ENCODE results near the gene OR9Q2. TPM values are rescaled to one million over a fixed set of nuclear protein-coding genes. Genes with fewer than 3 reads are reported as not detected.

The OR9Q2 gene
- total RNA-seq, 1 experiment from 2014 or later = not detected

DNA sequence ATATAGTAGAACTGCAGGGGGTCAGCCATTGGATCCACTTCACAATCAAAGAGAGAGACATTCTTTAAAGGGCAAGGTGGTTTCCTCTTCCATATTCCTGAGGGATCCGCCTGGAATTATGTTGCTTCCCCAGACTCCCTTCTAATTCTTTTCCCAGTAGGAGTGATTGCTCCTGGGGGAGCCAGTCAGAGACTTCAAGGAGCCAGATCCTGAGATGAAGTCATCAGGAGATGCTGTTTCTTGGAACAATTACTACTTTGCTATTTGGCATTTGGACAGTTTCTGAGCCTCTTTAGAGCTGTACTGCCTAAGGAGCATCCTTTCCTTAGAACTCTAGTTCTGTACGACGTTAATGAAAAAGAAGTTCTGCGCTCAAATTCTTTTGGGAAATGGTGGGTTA is 1.9 kb upstream of the OR9Q2 start:
- TF ChIP-seq EZH2 (IDR thresholded peaks at IDR 0.05; ENCODE audit: low read depth) = no peak
- TF ChIP-seq, protein P1, sequence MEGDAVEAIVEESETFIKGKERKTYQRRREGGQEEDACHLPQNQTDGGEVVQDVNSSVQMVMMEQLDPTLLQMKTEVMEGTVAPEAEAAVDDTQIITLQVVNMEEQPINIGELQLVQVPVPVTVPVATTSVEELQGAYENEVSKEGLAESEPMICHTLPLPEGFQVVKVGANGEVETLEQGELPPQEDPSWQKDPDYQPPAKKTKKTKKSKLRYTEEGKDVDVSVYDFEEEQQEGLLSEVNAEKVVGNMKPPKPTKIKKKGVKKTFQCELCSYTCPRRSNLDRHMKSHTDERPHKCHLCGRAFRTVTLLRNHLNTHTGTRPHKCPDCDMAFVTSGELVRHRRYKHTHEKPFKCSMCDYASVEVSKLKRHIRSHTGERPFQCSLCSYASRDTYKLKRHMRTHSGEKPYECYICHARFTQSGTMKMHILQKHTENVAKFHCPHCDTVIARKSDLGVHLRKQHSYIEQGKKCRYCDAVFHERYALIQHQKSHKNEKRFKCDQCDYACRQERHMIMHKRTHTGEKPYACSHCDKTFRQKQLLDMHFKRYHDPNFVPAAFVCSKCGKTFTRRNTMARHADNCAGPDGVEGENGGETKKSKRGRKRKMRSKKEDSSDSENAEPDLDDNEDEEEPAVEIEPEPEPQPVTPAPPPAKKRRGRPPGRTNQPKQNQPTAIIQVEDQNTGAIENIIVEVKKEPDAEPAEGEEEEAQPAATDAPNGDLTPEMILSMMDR (conservative IDR thresholded peaks at IDR 0.05) = no peak
- no peak overlapping the region for H3K4me2 ChIP-seq
- H4K20me1 ChIP-seq (ENCODE audit: insufficient read depth) = no peaks in the 10 kb centered on the region
- H3K4me1 ChIP-seq (replicated peaks; ENCODE audit: insufficient read depth) = no peaks in the 10 kb centered on the region
- H3F3A ChIP-seq (ENCODE audit: insufficient read depth, low read depth) = no peaks in the 10 kb centered on the region
- H3K27ac ChIP-seq = no peak overlapping the region
- no peak for DNase-seq
- no peaks in the 10 kb centered on the region for H3K36me3 ChIP-seq (ENCODE audit: low read depth)
- no TSS peak for BruUV-seq (replicated peaks)
- H3K9me2 ChIP-seq (ENCODE audit: insufficient read depth) = no peaks in the 10 kb centered on the region
- POLR2A ChIA-PET (ENCODE audit: unreplicated experiment) = no interaction called here
- CTCF ChIA-PET = no interaction called here
- no peaks in the 10 kb centered on the region for H3K9me3 ChIP-seq (ENCODE audit: insufficient read depth, low read depth)
- H3K27me3 ChIP-seq (ENCODE audit: insufficient read depth, low read depth) = no peaks in the 10 kb centered on the region; the same call in 1 of the 2 replicates
- H2AFZ ChIP-seq = no peak overlapping the region
- no peaks in the 10 kb centered on the region for H3K79me2 ChIP-seq (ENCODE audit: low read depth)
- no peak overlapping the region for H3K4me3 ChIP-seq
- intact Hi-C loops (cut with micrococcal nuclease; ENCODE audit: unreplicated experiment) = no loop called here

DNA sequence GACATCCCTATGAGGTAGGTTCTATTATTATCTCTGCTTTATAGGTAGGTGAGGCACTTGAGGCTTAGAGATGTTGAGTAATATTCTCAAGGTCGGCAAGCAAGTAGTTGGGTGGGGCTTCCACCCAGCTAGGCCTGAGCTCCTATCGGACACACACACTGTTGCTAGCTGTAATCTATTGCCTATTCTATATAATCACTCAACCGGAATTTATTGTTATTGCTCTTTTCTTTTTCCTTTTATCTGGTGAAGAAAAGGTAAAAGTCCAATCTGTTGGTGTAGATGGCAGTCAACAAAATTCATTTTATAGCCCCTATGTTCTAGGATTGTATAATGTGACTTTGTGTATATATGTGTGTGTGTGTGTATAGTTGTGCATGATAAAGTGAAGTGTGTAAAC is 3.4 kb downstream of the OR9Q2 start:
- H3K27ac ChIP-seq = no peak overlapping the region
- no peaks in the 10 kb centered on the region for H3K36me3 ChIP-seq (ENCODE audit: low read depth)
- no peaks in the 10 kb centered on the region for H3F3A ChIP-seq (ENCODE audit: insufficient read depth, low read depth)
- no peaks in the 10 kb centered on the region for H3K9me2 ChIP-seq (ENCODE audit: insufficient read depth)
- H3K4me3 ChIP-seq = no peak overlapping the region
- no peaks in the 10 kb centered on the region for H3K79me2 ChIP-seq (ENCODE audit: low read depth)
- ChIA-PET CTCF (no interaction called here), POLR2A (ENCODE audit: unreplicated experiment) (no interaction called here)
- TF ChIP-seq, protein P1 (conservative IDR thresholded peaks at IDR 0.05) = no peak
- no peak for TF ChIP-seq EZH2 (IDR thresholded peaks at IDR 0.05; ENCODE audit: low read depth)
- H3K9me3 ChIP-seq (ENCODE audit: insufficient read depth, low read depth) = no peaks in the 10 kb centered on the region
- H3K4me1 ChIP-seq (replicated peaks; ENCODE audit: insufficient read depth) = no peaks in the 10 kb centered on the region
- no peak overlapping the region for H3K4me2 ChIP-seq
- intact Hi-C loops (cut with micrococcal nuclease; ENCODE audit: unreplicated experiment) = no loop called here
- no TSS peak for BruUV-seq (replicated peaks)
- H4K20me1 ChIP-seq (ENCODE audit: insufficient read depth) = no peaks in the 10 kb centered on the region
- DNase-seq = peak in 1 of 2 experiments; percentile 15
- H3K27me3 ChIP-seq (ENCODE audit: insufficient read depth, low read depth) = no peaks in the 10 kb centered on the region; the same call in 1 of the 2 replicates
- no peak overlapping the region for H2AFZ ChIP-seq

DNA sequence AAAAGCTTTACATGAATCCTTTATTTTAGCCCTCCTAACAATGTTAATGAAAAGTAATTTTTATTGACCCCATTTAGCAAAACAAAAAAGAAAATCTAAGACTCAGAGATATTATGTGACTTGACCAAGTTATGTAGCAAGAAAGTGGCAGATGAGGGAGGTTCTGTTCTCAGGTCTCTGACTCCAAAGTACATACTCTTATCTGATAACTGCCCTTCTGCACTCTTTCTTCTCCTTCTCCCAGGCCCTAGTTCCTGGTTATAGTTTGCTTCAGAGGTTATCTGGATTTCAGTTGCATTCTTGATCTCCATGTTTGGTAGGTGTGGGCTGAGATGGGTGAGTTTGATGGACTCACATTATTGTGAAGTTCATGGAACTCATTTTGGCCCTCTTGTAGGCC is 4.5 kb downstream of the OR9Q2 start:
- BruUV-seq (replicated peaks) = no TSS peak
- no peaks in the 10 kb centered on the region for H3K9me3 ChIP-seq (ENCODE audit: insufficient read depth, low read depth)
- H3K9me2 ChIP-seq (ENCODE audit: insufficient read depth) = no peaks in the 10 kb centered on the region
- TF ChIP-seq EZH2 (IDR thresholded peaks at IDR 0.05; ENCODE audit: low read depth) = no peak
- TF ChIP-seq, protein P1 (conservative IDR thresholded peaks at IDR 0.05) = no peak
- no peak overlapping the region for H3K4me2 ChIP-seq
- intact Hi-C loops (cut with micrococcal nuclease; ENCODE audit: unreplicated experiment) = no loop called here
- peak in 1 of 2 experiments; percentile 16 for DNase-seq
- CTCF ChIA-PET = no interaction called here
- H3F3A ChIP-seq (ENCODE audit: insufficient read depth, low read depth) = no peaks in the 10 kb centered on the region
- no peaks in the 10 kb centered on the region; the same call in 1 of the 2 replicates for H3K27me3 ChIP-seq (ENCODE audit: insufficient read depth, low read depth)
- POLR2A ChIA-PET (ENCODE audit: unreplicated experiment) = no interaction called here
- no peak overlapping the region for H3K4me3 ChIP-seq
- no peaks in the 10 kb centered on the region for H3K4me1 ChIP-seq (replicated peaks; ENCODE audit: insufficient read depth)
- H2AFZ ChIP-seq = no peak overlapping the region
- no peak overlapping the region for H3K27ac ChIP-seq
- no peaks in the 10 kb centered on the region for H4K20me1 ChIP-seq (ENCODE audit: insufficient read depth)
- H3K36me3 ChIP-seq (ENCODE audit: low read depth) = no peaks in the 10 kb centered on the region
- no peaks in the 10 kb centered on the region for H3K79me2 ChIP-seq (ENCODE audit: low read depth)
